ENCODE measurements around the gene HGS. TPM values are rescaled to one million over a fixed set of nuclear protein-coding genes. Genes with fewer than 3 reads are reported as not detected.
A peak's percentile ranks its signal among the peaks of the same experiment; 100 is the strongest.

Gene HGS
- total and polyA plus RNA-seq, 2 of the 13 experiments (the other 11 are each of a cell fraction or from before 2014, with no cell fraction given): 73.3 to 78.1 TPM

GRCh38 chr17:81713556-81714411, 30.0 kb downstream of the HGS start (continued):
- TF ChIP-seq FUBP1 (CRISPR knock-in tag; IDR thresholded peaks at IDR 0.05; ENCODE audit: borderline replicate concordance) (no peak), NBN (conservative IDR thresholded peaks at IDR 0.05) (no peak), CBFB (CRISPR knock-in tag; IDR thresholded peaks at IDR 0.05) (peak; percentile 88), NCOA2 (CRISPR knock-in tag; IDR thresholded peaks at IDR 0.05) (0 out of 2 replicates have a peak, but pooled peaks have one; percentile 68), CERS6 (CRISPR knock-in tag; IDR thresholded peaks at IDR 0.05) (no peak), ZNF432 (CRISPR knock-in tag; IDR thresholded peaks at IDR 0.05; ENCODE audit: borderline replicate concordance) (no peak), MTA1 (CRISPR knock-in tag; IDR thresholded peaks at IDR 0.05; ENCODE audit: borderline replicate concordance) (peak; percentile 71; the same call in 1 of the 2 replicates), SP2 (CRISPR knock-in tag; IDR thresholded peaks at IDR 0.05) (peak; percentile 73), MAFK (conservative IDR thresholded peaks at IDR 0.05 in 1 of 2, IDR thresholded peaks at IDR 0.05 in 1 of 2; ENCODE audit: low read length in 2 of 2) (no peak), EZH2 (conservative IDR thresholded peaks at IDR 0.05; ENCODE audit: low read depth, low read length) (no peak), ZNF644 (CRISPR knock-in tag; IDR thresholded peaks at IDR 0.05; ENCODE audit: low read depth) (no peak; the same call in none of the 2 replicates), MTF2 (CRISPR knock-in tag; IDR thresholded peaks at IDR 0.05; ENCODE audit: borderline replicate concordance) (no peak), ZNF468 (CRISPR knock-in tag; IDR thresholded peaks at IDR 0.05) (peak; percentile 89; the same call in 1 of the 2 replicates), ZNF30 (CRISPR knock-in tag; IDR thresholded peaks at IDR 0.05) (no peak), ZBTB14 (CRISPR knock-in tag; IDR thresholded peaks at IDR 0.05) (peak; percentile 90), REST (IDR thresholded peaks at IDR 0.05; ENCODE audit: borderline replicate concordance in 1 of 2, low read depth in 1 of 2, low read length in 2 of 2) (0 out of 4 replicates have a peak, but pooled peaks of 1 of the 2 experiments have one; percentile 36), ZNF10 (CRISPR knock-in tag; IDR thresholded peaks at IDR 0.05; ENCODE audit: borderline replicate concordance, low read depth) (no peak), CENPT (CRISPR knock-in tag; IDR thresholded peaks at IDR 0.05; ENCODE audit: low read depth) (peak; percentile 77; the same call in 1 of the 2 replicates), HMG20B (CRISPR knock-in tag; conservative IDR thresholded peaks at IDR 0.05) (peak; percentile 22), SMC3 (IDR thresholded peaks at IDR 0.05; ENCODE audit: low read length) (no peak), MAFG (CRISPR knock-in tag; IDR thresholded peaks at IDR 0.05) (no peak), ZNF660 (CRISPR knock-in tag; IDR thresholded peaks at IDR 0.05; ENCODE audit: borderline replicate concordance, low read depth) (no peak)
